NCI-H146 treated with DMSO at 0.1 percent for 48 hours (cell line): Measurements from ENCODE around the gene GTF2IRD2.
"Not testable (repeated sequence)": the region's sequence is repeated elsewhere in the genome, so short reads cannot be mapped to it uniquely, and the experiment has no call there.

Source experiments
- DNase-seq: peaks from one replicate; lab custom pipeline; 2025; ENCODE audit not compliant: unreplicated experiment; lab: John Stamatoyannopoulos, UW

Gene GTF2IRD2

GRCh38 chr7:74788369-74789150 lies 62.8 kb downstream of the GTF2IRD2 start:
- peak; percentile 59 for DNase-seq

GRCh38 chr7:74783595-74783994 lies 67.8 kb downstream of the GTF2IRD2 start:
- DNase-seq = not testable (repeated sequence)

DNA sequence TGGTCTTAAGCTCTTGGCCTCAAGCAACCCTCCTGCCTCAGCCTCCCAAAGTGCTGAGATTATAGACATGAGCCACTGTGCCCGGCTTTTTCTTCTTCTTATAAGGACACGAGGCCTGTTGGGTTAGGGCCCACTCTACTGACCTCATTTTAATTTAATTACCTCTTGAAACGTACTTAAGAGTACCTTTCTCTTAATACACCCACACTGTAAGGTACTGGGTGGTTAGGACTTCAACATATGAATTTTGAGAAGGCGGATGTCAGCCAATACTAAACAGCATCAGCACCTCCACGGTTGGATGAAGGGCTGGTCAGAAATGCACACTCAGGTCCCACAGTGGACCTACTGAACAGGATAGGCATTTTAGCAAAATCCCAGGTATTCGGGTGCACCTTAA lies 69.7 kb downstream of the GTF2IRD2 start:
- DNase-seq = not testable (repeated sequence)

DNA sequence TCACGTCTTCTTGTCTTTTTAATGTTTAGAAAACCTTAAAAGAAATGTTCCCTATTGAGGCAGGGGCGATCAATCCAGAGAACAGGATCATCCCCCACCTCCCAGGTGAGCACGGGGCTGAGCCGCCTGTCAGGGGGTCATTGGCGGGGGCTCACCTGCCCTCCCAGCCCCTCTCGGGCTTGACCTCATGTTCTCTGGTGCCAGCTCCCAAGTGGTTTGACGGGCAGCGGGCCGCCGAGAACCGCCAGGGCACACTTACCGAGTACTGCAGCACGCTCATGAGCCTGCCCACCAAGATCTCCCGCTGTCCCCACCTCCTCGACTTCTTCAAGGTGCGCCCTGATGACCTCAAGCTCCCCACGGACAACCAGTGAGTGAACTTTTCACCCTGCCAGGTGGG lies 72.4 kb downstream of the GTF2IRD2 start:
- not testable (repeated sequence) for DNase-seq

GRCh38 chr7:74775111-74775510 lies 76.3 kb downstream of the GTF2IRD2 start:
- DNase-seq = not testable (repeated sequence)

DNA sequence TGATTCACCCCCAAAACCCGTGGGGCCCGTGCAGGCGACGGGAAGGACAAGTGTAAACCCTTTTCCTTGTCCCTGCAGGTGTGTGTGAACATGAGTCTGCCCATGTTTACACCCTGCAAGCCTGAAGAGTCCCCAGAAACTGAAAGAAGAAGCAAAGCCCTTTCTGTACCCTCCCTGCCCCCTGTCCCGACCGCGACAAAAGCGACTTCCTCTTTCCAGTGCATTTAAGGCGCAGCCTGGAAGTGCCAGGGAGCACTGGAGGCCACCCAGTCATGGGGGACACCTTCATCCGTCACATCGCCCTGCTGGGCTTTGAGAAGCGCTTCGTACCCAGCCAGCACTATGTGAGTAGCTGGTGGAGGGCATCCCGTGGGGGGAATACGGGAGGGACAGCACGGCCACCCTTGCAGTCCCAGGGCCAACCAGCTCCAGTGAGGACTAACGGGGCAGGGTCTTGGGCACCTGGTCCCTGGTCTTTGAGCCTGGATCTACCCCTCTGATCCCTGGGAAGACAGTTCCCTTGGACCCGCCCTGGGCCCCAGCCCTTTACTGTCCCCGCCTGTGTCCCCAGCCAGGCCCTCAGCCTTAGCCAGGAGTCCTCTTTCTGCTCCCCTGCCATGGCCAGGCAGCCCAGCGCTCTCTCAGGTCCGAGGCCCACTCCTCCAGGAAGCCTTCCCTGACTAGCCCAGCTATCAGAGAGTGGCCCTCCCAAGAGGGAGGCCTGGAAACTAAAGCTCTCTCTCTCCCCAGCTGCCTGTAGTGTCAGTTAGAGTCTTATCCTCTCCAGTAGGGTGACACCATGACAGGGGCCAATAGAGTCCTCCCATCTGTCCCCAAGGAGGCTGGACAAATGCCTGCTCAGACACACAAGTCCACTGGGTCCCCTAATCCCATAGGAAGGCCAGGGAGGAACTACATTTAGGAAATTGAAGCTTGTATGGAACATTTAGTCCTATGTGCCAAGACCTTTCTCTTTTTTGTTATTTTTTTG lies 77.3 kb downstream of the GTF2IRD2 start, which contains the start of gene NCF1:
Gene NCF1, plus strand, starts transcription at position 252 of the 991 bp plus-strand sequence. Its CDS starts 21 bp downstream, at position 273.
- DNase-seq = not testable (repeated sequence)

GRCh38 chr7:74772093-74772492 lies 79.3 kb downstream of the GTF2IRD2 start:
- DNase-seq = not testable (repeated sequence)

- not testable (repeated sequence) for DNase-seq
Measured at GRCh38 chr7:74770062-74770461, 81.3 kb downstream of the GTF2IRD2 start.

GRCh38 chr7:74766991-74767390 lies 84.4 kb downstream of the GTF2IRD2 start:
- not testable (repeated sequence) for DNase-seq

GRCh38 chr7:74766509-74766908 lies 84.9 kb downstream of the GTF2IRD2 start:
- not testable (repeated sequence) for DNase-seq

DNA sequence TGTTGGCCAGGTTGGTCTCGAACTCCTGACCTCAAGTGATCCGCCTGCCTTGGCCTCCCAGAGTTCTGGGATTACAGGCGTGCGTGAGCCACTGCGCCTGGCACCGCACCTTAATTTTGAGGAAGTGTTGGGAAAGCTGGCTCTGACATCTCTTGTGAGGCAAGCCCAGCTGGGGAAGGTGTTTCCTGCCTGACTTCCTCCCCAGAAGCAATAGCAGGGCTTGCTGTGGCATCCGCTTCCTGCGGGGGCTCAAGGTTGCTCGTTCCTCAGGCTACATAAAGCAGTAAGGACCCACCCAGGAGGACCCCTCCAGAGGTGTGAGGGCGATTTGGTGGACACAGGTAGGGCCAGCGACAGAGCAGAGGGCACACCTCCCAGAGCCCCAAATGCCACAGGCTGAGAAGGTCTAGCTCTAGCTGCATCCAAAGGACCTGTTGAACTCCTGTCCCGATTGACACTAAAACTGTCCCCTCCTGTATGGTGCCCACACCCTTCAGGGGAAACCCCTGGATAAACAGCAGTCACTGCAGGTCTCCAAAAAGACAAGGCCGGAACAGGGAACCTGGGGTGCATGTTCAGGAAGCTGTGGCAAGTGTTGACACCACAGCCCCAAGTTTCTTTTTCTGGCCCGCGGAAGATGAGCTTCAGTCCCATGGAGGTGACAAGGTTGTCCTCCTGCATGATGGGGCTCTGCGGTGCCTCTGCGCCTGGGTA lies 86.0 kb downstream of the GTF2IRD2 start:
- not testable (repeated sequence) for DNase-seq

- DNase-seq = not testable (repeated sequence)
Measured at GRCh38 chr7:74758982-74759381, 92.4 kb downstream of the GTF2IRD2 start.

GRCh38 chr7:74758268-74758667 lies 93.1 kb downstream of the GTF2IRD2 start:
- not testable (repeated sequence) for DNase-seq

GRCh38 chr7:74756673-74757072 lies 94.7 kb downstream of the GTF2IRD2 start:
- not testable (repeated sequence) for DNase-seq

GRCh38 chr7:74753921-74754482 lies 97.4 kb downstream of the GTF2IRD2 start:
- not testable (repeated sequence) for DNase-seq
